HL-60 (cell line): Measurements from ENCODE around the gene RAP1GAP2.

ENCODE experiments used
- DNase-seq, 2 experiments: peaks; one replicate each; pipeline ENCODE4 v3.0.0-alpha.2; 2010 to 2020; ENCODE audit warnings: low read depth in 1 of 2, low spot score in 1 of 2
- H3K27ac ChIP-seq: fragments of 250-450 bp; sonication (Bioruptor Pico); replicated peaks from 2 replicates; pipeline ENCODE4 v1.5.1; 2020; ENCODE audit warnings: mild to moderate bottlenecking, moderate library complexity
- H3K27me3 ChIP-seq: fragments of 250-450 bp; sonication (Bioruptor Pico); 2 replicates; pipeline ENCODE4 v1.5.1; 2021; ENCODE audit warnings: mild to moderate bottlenecking, moderate library complexity; ENCODE audit not compliant: insufficient read depth, poor library complexity, severe bottlenecking
- H3K4me3 ChIP-seq: replicated peaks from 2 replicates; pipeline ENCODE4 v1.5.1; 2011; ENCODE audit warnings: mild to moderate bottlenecking, control low read depth, low read length; ENCODE audit not compliant: insufficient read depth
- CTCF ChIP-seq: IDR thresholded peaks from one replicate; pipeline ENCODE4 v1.5.1; 2011; ENCODE audit warnings: low read length, control low read depth, inconsistent platforms; ENCODE audit not compliant: insufficient read depth
- GABPA ChIP-seq: IDR thresholded peaks from 2 replicates; pipeline ENCODE4 v1.6.1; 2012; ENCODE audit warnings: low read depth
- POLR2AphosphoS5 ChIP-seq: IDR thresholded peaks from 2 replicates; pipeline ENCODE4 v1.6.1; 2012; ENCODE audit warnings: low read depth
- REST ChIP-seq: IDR thresholded peaks from 2 replicates; pipeline ENCODE4 v1.6.1; 2012; ENCODE audit warnings: low read depth; ENCODE audit not compliant: insufficient replicate concordance
- SPI1 ChIP-seq: IDR thresholded peaks from 2 replicates; pipeline ENCODE4 v1.6.1; 2012; ENCODE audit warnings: low read depth, mild to moderate bottlenecking, borderline replicate concordance

RAP1GAP2 gene

GRCh38 chr17:2980211-2980903, 184.1 kb downstream of the RAP1GAP2 start:
- no peak for DNase-seq
- no peak for TF ChIP-seq GABPA
- TF ChIP-seq SPI1, result no peak
- TF ChIP-seq POLR2AphosphoS5, result no peak
- TF ChIP-seq REST, result no peak
- TF ChIP-seq CTCF, result no peak
- no peak overlapping the region for H3K4me3 ChIP-seq
- H3K27me3 ChIP-seq, result no peaks in the 10 kb centered on the region
- H3K27ac ChIP-seq, result no peak overlapping the region

GRCh38 chr17:2980904-2981246, 184.6 kb downstream of the RAP1GAP2 start:
- Histone ChIP-seq H3K27ac (no peak overlapping the region), H3K27me3 (no peaks in the 10 kb centered on the region), H3K4me3 (no peak overlapping the region)
- DNase-seq, result no peak
- no peak for TF ChIP-seq REST
- no peak for TF ChIP-seq CTCF
- no peak for TF ChIP-seq GABPA

GRCh38 chr17:2981325-2981724, 185.1 kb downstream of the RAP1GAP2 start:
- TF ChIP-seq GABPA (no peak), REST (no peak)
- no peak overlapping the region for H3K27ac ChIP-seq
- no peaks in the 10 kb centered on the region for H3K27me3 ChIP-seq
- DNase-seq, result no peak
- H3K4me3 ChIP-seq, result no peak overlapping the region
